Activated T-cell treated with anti-CD3 and anti-CD28 coated beads for 24 hours (primary cell): ENCODE data around the gene RHEBL1.

Source experiments
- DNase-seq: peaks from one replicate; pipeline ENCODE4 v3.0.0-alpha.2; 2020; ENCODE audit warnings: low read depth

RHEBL1 gene

GRCh38 chr12:49037111-49037946 lies 32.5 kb downstream of the RHEBL1 start:
- DNase-seq = no peak

- no peak for DNase-seq
These were observed 33.8 kb downstream of the RHEBL1 start for GRCh38 chr12:49036029-49036428.

- DNase-seq = no peak
These were observed 35.5 kb downstream of the RHEBL1 start for GRCh38 chr12:49034286-49034622.

- DNase-seq = no peak
These were observed 36.0 kb downstream of the RHEBL1 start for GRCh38 chr12:49033611-49034285.

- DNase-seq = no peak
These were observed 36.9 kb downstream of the RHEBL1 start for GRCh38 chr12:49032679-49033447.

GRCh38 chr12:49032276-49032675 lies 37.5 kb downstream of the RHEBL1 start:
- no peak for DNase-seq

GRCh38 chr12:49031573-49032161 lies 38.1 kb downstream of the RHEBL1 start:
- DNase-seq = no peak

GRCh38 chr12:49030714-49031572 lies 38.8 kb downstream of the RHEBL1 start:
- no peak for DNase-seq

GRCh38 chr12:49030119-49030518 lies 39.7 kb downstream of the RHEBL1 start:
- DNase-seq = no peak

GRCh38 chr12:49028666-49029275 lies 41.0 kb downstream of the RHEBL1 start:
- DNase-seq = no peak

GRCh38 chr12:49027846-49028555 lies 41.8 kb downstream of the RHEBL1 start:
- DNase-seq = no peak

- DNase-seq = no peak
These were observed 42.9 kb downstream of the RHEBL1 start for GRCh38 chr12:49026678-49027480.

GRCh38 chr12:49026101-49026500 lies 43.7 kb downstream of the RHEBL1 start:
- no peak for DNase-seq

GRCh38 chr12:49025463-49025862 lies 44.3 kb downstream of the RHEBL1 start:
- DNase-seq = no peak

GRCh38 chr12:49024543-49024942 lies 45.2 kb downstream of the RHEBL1 start:
- no peak for DNase-seq

- DNase-seq = no peak
These were observed 46.0 kb downstream of the RHEBL1 start for GRCh38 chr12:49023812-49024211.

GRCh38 chr12:49022558-49023178 lies 47.1 kb downstream of the RHEBL1 start:
- no peak for DNase-seq

- DNase-seq = no peak
These were observed 48.4 kb downstream of the RHEBL1 start for GRCh38 chr12:49021292-49021915.

- no peak for DNase-seq
These were observed 49.3 kb downstream of the RHEBL1 start for GRCh38 chr12:49020441-49020840.
